Measurements from ENCODE around the gene GNG2.

GNG2 gene

DNA sequence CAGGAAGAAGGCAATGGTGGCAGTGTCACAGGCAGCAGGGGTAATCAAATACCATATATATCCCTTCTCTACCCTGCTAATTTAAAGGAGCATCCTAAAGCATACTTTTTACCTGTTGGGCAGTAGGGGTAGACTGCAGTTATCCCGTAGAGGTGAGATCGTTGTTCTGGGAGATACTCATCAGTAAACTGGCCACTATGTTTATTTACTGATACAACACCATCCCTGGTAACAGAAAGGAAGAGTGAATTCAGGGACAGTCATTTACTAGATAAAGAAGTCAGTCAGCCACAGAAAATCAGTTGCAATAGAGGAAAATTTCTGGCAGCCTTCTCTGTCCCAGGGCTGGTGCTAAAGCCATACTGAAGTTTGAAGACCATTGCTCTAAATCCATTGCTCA lies 145.2 kb downstream of the GNG2 start:
- Histone ChIP-seq H3K9ac (ENCODE audit: low read depth, low read length) (no peak overlapping the region), H3K36me3 (ENCODE audit: control insufficient read depth, insufficient read depth, low read length) (peaks cover 24% of the 10 kb centered on the region), H3K9me3 (ENCODE audit: control insufficient read depth, insufficient read depth, low read length) (no peaks in the 10 kb centered on the region), H3K4me1 (ENCODE audit: control insufficient read depth, insufficient read depth, low read length) (peaks cover 12% of the 10 kb centered on the region), H3K27me3 (ENCODE audit: control insufficient read depth, insufficient read depth, low read length) (no peaks in the 10 kb centered on the region), H3K4me3 (ENCODE audit: low read depth, low read length) (no peak overlapping the region)

DNA sequence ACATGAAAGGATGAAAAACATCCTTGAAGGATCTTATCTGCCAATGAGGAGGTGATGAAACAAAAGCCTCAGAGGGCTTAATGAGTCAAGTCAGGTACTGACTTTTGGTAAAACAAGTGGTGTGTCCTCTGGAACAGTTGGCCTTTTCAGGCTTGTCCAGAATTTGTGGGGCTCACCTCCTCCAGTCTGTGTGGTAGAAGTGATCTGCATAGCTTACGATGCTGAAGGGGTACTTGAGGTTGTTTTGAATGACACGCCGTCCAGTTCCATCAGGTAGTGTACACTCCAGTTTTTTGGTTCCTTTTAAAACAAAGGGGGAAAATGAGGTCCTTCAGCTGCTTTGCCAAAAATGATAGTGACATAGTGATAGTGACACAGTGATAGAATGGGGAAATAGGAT lies 145.9 kb downstream of the GNG2 start:
- no peaks in the 10 kb centered on the region for H3K27me3 ChIP-seq (ENCODE audit: control insufficient read depth, insufficient read depth, low read length)
- no peak overlapping the region for H3K4me3 ChIP-seq (ENCODE audit: low read depth, low read length)
- peaks cover 12% of the 10 kb centered on the region for H3K4me1 ChIP-seq (ENCODE audit: control insufficient read depth, insufficient read depth, low read length)
- peaks cover 24% of the 10 kb centered on the region for H3K36me3 ChIP-seq (ENCODE audit: control insufficient read depth, insufficient read depth, low read length)
- H3K9me3 ChIP-seq (ENCODE audit: control insufficient read depth, insufficient read depth, low read length), result no peaks in the 10 kb centered on the region
- no peak overlapping the region for H3K9ac ChIP-seq (ENCODE audit: low read depth, low read length)

GRCh38 chr14:52007211-52007610 lies 146.8 kb downstream of the GNG2 start:
- Histone ChIP-seq H3K4me1 (ENCODE audit: control insufficient read depth, insufficient read depth, low read length) (peaks cover 12% of the 10 kb centered on the region), H3K4me3 (ENCODE audit: low read depth, low read length) (no peak overlapping the region), H3K9ac (ENCODE audit: low read depth, low read length) (no peak overlapping the region), H3K27me3 (ENCODE audit: control insufficient read depth, insufficient read depth, low read length) (no peaks in the 10 kb centered on the region), H3K9me3 (ENCODE audit: control insufficient read depth, insufficient read depth, low read length) (no peaks in the 10 kb centered on the region), H3K36me3 (ENCODE audit: control insufficient read depth, insufficient read depth, low read length) (peaks cover 20% of the 10 kb centered on the region)

DNA sequence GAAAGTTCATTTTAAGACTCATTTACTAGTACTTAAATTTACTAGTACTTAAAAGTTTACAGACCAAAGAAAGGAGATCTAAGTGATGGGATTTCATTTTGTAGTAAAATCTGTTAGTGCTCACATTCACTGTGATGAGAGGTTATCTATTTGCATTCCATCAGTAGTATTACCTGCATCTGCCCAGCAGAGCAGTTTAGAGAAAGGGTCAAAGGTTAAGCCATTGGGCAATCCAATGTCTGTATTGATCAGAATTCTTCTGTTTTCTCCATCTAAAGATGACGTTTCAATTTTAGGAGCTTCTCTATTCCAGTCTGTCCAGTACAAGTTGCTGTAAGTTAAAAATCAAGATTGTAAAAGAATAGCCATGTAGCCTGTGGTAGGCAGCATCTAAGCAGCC lies 147.2 kb downstream of the GNG2 start:
- Histone ChIP-seq H3K4me3 (ENCODE audit: low read depth, low read length) (no peak overlapping the region), H3K9ac (ENCODE audit: low read depth, low read length) (no peak overlapping the region), H3K27me3 (ENCODE audit: control insufficient read depth, insufficient read depth, low read length) (no peaks in the 10 kb centered on the region), H3K9me3 (ENCODE audit: control insufficient read depth, insufficient read depth, low read length) (no peaks in the 10 kb centered on the region), H3K4me1 (ENCODE audit: control insufficient read depth, insufficient read depth, low read length) (peaks cover 15% of the 10 kb centered on the region), H3K36me3 (ENCODE audit: control insufficient read depth, insufficient read depth, low read length) (peaks cover 18% of the 10 kb centered on the region)

DNA sequence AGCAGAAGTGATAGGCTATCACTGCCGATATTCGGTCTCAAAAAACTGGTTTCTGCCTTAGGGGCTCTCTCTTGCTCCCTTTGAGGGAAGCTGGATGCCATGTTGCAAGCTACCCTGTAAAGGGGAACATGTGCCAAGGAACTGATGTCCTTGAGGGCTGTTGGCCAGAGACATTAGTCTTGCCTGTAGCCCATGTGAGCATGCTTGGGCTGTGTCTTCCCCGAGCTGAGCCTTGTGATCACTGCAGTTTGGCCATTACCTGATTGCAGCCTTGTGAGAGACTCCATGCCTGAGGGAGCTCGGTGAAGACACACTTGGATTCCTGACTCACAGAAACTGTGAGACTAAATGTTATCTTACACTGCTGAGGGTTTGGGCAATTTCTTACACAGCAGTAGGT lies 147.7 kb downstream of the GNG2 start:
- peaks cover 18% of the 10 kb centered on the region for H3K36me3 ChIP-seq (ENCODE audit: control insufficient read depth, insufficient read depth, low read length)
- H3K9ac ChIP-seq (ENCODE audit: low read depth, low read length), result no peak overlapping the region
- no peak overlapping the region for H3K4me3 ChIP-seq (ENCODE audit: low read depth, low read length)
- no peaks in the 10 kb centered on the region for H3K9me3 ChIP-seq (ENCODE audit: control insufficient read depth, insufficient read depth, low read length)
- peaks cover 20% of the 10 kb centered on the region for H3K4me1 ChIP-seq (ENCODE audit: control insufficient read depth, insufficient read depth, low read length)
- no peaks in the 10 kb centered on the region for H3K27me3 ChIP-seq (ENCODE audit: control insufficient read depth, insufficient read depth, low read length)

DNA sequence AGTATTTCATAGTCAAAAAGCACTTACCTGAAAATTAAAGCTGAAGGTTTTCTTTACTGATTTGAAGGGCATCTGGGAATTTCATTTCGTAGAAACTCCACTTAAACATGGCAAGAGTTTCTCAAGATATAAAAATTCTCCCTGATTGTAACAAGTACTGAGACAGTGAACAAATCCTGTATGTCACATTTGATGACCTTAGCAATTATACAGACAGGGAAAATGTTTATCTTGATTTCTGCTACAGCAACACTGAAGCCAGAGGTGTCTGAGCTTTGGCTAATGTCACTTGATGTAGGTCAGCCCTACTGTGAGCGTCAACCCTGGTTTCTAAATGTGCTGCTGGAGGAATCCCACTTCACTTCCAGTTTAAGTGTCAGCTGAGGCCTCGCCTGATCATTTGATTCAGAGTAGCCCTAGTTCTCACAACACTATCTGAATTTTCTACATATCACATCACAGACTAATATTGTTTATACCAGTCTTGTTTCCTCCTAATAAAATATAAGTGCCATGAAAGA lies 149.8 kb downstream of the GNG2 start:
- no peak overlapping the region for H3K9ac ChIP-seq (ENCODE audit: low read depth, low read length)
- H3K9me3 ChIP-seq (ENCODE audit: control insufficient read depth, insufficient read depth, low read length), result no peaks in the 10 kb centered on the region
- H3K27me3 ChIP-seq (ENCODE audit: control insufficient read depth, insufficient read depth, low read length), result no peaks in the 10 kb centered on the region
- peaks cover 24% of the 10 kb centered on the region for H3K4me1 ChIP-seq (ENCODE audit: control insufficient read depth, insufficient read depth, low read length)
- peaks cover 14% of the 10 kb centered on the region for H3K36me3 ChIP-seq (ENCODE audit: control insufficient read depth, insufficient read depth, low read length)
- H3K4me3 ChIP-seq (ENCODE audit: low read depth, low read length), result no peak overlapping the region

- no peak overlapping the region for H3K4me3 ChIP-seq (ENCODE audit: low read depth, low read length)
- H3K9me3 ChIP-seq (ENCODE audit: control insufficient read depth, insufficient read depth, low read length), result no peaks in the 10 kb centered on the region
- no peaks in the 10 kb centered on the region for H3K27me3 ChIP-seq (ENCODE audit: control insufficient read depth, insufficient read depth, low read length)
- peaks cover 20% of the 10 kb centered on the region for H3K4me1 ChIP-seq (ENCODE audit: control insufficient read depth, insufficient read depth, low read length)
- no peak overlapping the region for H3K9ac ChIP-seq (ENCODE audit: low read depth, low read length)
- H3K36me3 ChIP-seq (ENCODE audit: control insufficient read depth, insufficient read depth, low read length), result peaks cover 11% of the 10 kb centered on the region
Measured at GRCh38 chr14:52011523-52011922, 151.1 kb downstream of the GNG2 start.

DNA sequence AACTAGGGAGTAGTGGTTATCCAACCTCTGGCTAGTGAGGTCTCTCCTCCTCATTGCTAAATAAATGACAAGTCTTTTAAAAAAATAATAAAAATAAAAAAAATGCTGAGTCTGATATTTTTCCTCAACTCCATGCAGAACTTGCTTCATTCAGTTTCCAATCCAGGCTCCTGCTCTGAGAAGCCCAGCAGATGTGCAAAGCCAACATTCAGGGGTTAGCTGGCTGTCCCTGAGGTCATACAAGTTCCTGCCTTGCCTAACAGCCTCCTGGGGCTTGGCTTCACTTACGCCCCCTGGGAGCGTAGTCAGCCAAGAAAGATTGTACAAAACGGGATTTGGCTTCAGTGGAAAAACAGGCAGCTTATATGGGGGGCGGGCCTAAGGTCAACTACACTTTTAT lies 152.2 kb downstream of the GNG2 start:
- Histone ChIP-seq H3K4me3 (ENCODE audit: low read depth, low read length) (no peak overlapping the region), H3K27me3 (ENCODE audit: control insufficient read depth, insufficient read depth, low read length) (no peaks in the 10 kb centered on the region), H3K4me1 (ENCODE audit: control insufficient read depth, insufficient read depth, low read length) (peaks cover 12% of the 10 kb centered on the region), H3K9me3 (ENCODE audit: control insufficient read depth, insufficient read depth, low read length) (no peaks in the 10 kb centered on the region), H3K36me3 (ENCODE audit: control insufficient read depth, insufficient read depth, low read length) (peaks cover 11% of the 10 kb centered on the region), H3K9ac (ENCODE audit: low read depth, low read length) (no peak overlapping the region)

DNA sequence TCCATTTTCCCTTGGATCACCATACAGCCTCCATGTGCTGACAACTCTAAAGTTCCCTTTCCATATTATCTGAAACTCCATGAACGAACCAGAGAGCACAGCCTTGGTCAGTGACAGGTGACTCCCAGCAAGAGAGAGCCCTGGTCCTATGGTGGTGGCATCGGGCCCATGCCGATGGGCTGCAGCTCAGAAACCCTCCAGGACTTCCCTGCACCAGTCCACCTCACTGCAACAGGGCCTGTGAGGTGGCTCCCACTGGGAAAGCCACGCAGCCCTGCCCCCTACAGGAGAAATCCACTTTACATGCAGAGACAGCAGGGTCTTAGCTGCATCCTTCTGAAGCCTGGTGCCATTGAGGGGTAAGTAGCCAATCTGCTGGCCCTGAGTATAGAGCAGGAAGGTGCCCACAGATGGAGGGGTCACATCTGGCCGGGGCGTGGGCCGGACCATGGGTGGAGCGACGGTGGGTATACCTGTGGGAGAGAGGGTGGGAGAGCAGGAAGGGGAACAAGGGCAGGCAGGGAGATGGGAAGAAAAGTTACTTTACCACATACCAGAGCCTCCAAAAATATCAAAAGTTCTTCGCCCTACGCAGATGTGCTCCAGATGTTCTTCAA lies 153.7 kb downstream of the GNG2 start:
- H3K4me3 ChIP-seq (ENCODE audit: low read depth, low read length), result no peak overlapping the region
- peaks cover 12% of the 10 kb centered on the region for H3K4me1 ChIP-seq (ENCODE audit: control insufficient read depth, insufficient read depth, low read length)
- H3K9me3 ChIP-seq (ENCODE audit: control insufficient read depth, insufficient read depth, low read length), result no peaks in the 10 kb centered on the region
- H3K36me3 ChIP-seq (ENCODE audit: control insufficient read depth, insufficient read depth, low read length), result peaks cover 4% of the 10 kb centered on the region
- H3K27me3 ChIP-seq (ENCODE audit: control insufficient read depth, insufficient read depth, low read length), result no peaks in the 10 kb centered on the region
- H3K9ac ChIP-seq (ENCODE audit: low read depth, low read length), result no peak overlapping the region

- Histone ChIP-seq H3K9me3 (ENCODE audit: control insufficient read depth, insufficient read depth, low read length) (no peaks in the 10 kb centered on the region), H3K4me3 (ENCODE audit: low read depth, low read length) (no peak overlapping the region), H3K9ac (ENCODE audit: low read depth, low read length) (no peak overlapping the region), H3K4me1 (ENCODE audit: control insufficient read depth, insufficient read depth, low read length) (peaks cover 12% of the 10 kb centered on the region), H3K27me3 (ENCODE audit: control insufficient read depth, insufficient read depth, low read length) (no peaks in the 10 kb centered on the region), H3K36me3 (ENCODE audit: control insufficient read depth, insufficient read depth, low read length) (peaks cover 4% of the 10 kb centered on the region)
Measured at GRCh38 chr14:52014601-52015267, 154.3 kb downstream of the GNG2 start.

DNA sequence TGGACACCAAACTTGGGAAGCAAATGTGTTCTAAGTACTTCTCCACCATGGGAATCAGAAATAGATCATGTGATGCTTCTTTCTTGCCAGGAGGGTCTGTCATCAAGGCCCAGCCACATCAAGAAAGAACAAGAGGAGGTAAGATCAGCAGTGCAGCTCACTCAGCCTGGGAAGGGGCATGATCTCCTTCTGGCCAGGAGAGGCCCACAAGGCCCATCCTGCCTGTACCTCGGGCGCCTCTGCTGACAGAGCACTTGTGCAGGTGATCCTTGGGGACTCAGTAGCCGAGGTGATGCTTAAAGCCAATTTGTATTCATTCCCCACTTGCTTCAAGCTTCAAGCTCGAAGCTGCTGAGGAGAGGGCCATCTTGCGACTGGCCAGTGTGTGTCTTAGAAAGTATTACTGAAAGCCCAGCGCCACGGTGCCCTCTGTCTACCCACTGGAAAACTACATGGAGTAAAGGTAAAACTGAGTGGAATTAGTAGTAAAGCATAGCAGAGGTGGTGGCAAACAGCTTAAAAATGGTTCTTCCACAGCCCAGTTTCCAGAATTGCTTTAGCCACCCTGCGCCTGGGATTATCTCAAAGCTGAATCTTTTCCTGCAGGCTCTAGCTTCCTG lies 155.1 kb downstream of the GNG2 start:
- no peaks in the 10 kb centered on the region for H3K36me3 ChIP-seq (ENCODE audit: control insufficient read depth, insufficient read depth, low read length)
- H3K9me3 ChIP-seq (ENCODE audit: control insufficient read depth, insufficient read depth, low read length), result no peaks in the 10 kb centered on the region
- H3K4me3 ChIP-seq (ENCODE audit: low read depth, low read length), result no peak overlapping the region
- no peaks in the 10 kb centered on the region for H3K27me3 ChIP-seq (ENCODE audit: control insufficient read depth, insufficient read depth, low read length)
- peaks cover 18% of the 10 kb centered on the region for H3K4me1 ChIP-seq (ENCODE audit: control insufficient read depth, insufficient read depth, low read length)
- no peak overlapping the region for H3K9ac ChIP-seq (ENCODE audit: low read depth, low read length)

- Histone ChIP-seq H3K4me1 (ENCODE audit: control insufficient read depth, insufficient read depth, low read length) (peaks cover 24% of the 10 kb centered on the region), H3K9ac (ENCODE audit: low read depth, low read length) (no peak overlapping the region), H3K4me3 (ENCODE audit: low read depth, low read length) (no peak overlapping the region), H3K9me3 (ENCODE audit: control insufficient read depth, insufficient read depth, low read length) (no peaks in the 10 kb centered on the region), H3K27me3 (ENCODE audit: control insufficient read depth, insufficient read depth, low read length) (no peaks in the 10 kb centered on the region), H3K36me3 (ENCODE audit: control insufficient read depth, insufficient read depth, low read length) (no peaks in the 10 kb centered on the region)
Measured at GRCh38 chr14:52018252-52018651, 157.8 kb downstream of the GNG2 start.

Data from iPS-15b (cell line).